ENCODE data around the gene DMRTB1. TPM values are rescaled to one million over a fixed set of nuclear protein-coding genes. Genes with fewer than 3 reads are reported as not detected.

DMRTB1 gene
- total RNA-seq, result not detected
- 0.02 TPM for polyA plus RNA-seq
- long read RNA-seq, donor 1, result 0 reads
- long read RNA-seq, donor 2, result 0 reads
- long read RNA-seq, donor 3, result 0 reads
- long read RNA-seq, donor 4, result 0 reads
- long read RNA-seq, donor 5, result 0 reads
- long read RNA-seq, donor 6, result 0 reads
- long read RNA-seq, donor 7, result 0 reads
- long read RNA-seq, donor 8, result 0 reads
- long read RNA-seq, donor 9, result 0 reads
- long read RNA-seq, donor 10, result 0 reads

DNA sequence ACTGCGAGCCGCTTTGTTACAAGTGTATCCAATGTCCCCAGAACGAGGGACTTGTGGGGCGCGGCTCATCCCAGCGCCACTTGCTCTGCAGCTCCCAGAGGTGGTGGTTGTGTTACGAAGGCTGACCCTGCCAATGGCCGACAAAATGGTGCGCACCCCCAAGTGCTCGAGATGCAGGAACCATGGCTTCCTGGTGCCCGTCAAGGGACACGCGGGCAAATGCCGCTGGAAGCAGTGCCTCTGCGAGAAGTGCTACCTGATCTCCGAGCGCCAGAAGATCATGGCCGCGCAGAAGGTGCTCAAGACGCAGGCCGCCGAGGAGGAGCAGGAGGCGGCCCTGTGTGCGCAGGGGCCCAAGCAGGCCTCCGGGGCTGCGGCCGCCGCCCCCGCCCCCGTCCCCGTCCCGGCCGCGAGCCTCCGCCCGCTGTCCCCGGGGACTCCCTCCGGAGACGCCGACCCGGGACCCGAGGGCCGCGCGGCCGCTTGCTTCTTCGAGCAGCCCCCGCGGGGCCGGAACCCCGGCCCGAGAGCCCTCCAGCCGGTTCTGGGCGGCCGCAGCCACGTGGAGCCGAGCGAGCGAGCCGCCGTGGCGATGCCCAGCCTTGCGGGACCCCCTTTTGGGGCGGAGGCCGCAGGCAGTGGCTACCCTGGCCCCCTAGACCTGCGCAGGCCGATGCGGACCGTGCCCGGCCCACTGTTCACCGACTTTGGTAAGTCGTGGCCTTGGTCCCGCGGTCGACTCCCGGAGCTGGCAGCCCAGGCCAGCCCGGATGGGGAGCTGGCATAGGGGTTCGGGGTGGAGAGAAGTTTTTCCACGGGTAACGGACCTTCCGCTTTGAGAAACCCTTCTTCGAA lies at the start of gene DMRTB1:
DMRTB1 (plus strand) TSS at position 79 of the 855 bp plus-strand sequence; CDS start at position 134, 55 bp downstream.
- DNase-seq (ENCODE audit: low read depth in 6 of 9, low spot score in 9 of 9), result no peak
- Histone ChIP-seq H3K27ac (ENCODE audit: low read depth in 1 of 2, low read length in 1 of 2) (no peak within 1 kb of the TSS), H3K36me3 (ENCODE audit: control insufficient read depth in 2 of 2, insufficient read depth in 2 of 2, low read length in 1 of 2) (no peaks in the 10 kb centered on the region), H3K4me3 (ENCODE audit: low read length in 2 of 2) (no peak within 1 kb of the TSS), H3K4me1 (ENCODE audit: control insufficient read depth in 2 of 2, insufficient read depth in 2 of 2, low read length in 2 of 2) (no peaks in the 10 kb centered on the region), H3K27me3 (ENCODE audit: control insufficient read depth in 2 of 2, insufficient read depth in 1 of 2, low read length in 1 of 2) (no peaks in the 10 kb centered on the region), H3K9me3 (ENCODE audit: control insufficient read depth in 2 of 2, insufficient read depth in 1 of 2, low read length in 1 of 2) (no peaks in the 10 kb centered on the region)
- WGBS, result 97% methylated on average over 82 of the region's 82 CpGs

DNA sequence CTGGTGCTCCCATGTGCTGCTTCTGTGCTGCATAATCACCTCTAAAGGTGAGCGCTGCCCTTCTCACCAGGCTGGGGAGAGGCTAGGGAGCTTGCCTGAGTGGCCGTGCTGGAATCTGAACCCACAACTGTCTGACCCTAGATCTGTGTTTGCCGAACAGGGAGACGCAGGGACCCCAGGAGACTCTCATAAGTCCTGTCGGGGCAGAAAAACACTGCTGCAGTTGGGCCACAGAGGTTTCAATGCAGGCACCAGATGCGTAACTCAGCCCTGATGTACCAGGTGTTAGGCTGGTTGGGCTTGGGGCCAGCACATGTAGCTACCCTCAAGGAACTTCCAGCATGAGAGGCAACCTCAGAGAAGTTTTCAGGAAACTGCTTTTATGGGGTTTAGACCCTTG lies 49.5 kb upstream of the DMRTB1 start:
- H3K4me1 ChIP-seq (ENCODE audit: control insufficient read depth in 2 of 2, insufficient read depth in 2 of 2, low read length in 2 of 2), result peaks cover 0 to 11% of the 10 kb centered on the region in 2 donors
- no peak for DNase-seq (ENCODE audit: low read depth in 6 of 9, low spot score in 9 of 9)
- no peak overlapping the region for H3K4me3 ChIP-seq (ENCODE audit: low read length in 2 of 2)
- no peaks in the 10 kb centered on the region for H3K9me3 ChIP-seq (ENCODE audit: control insufficient read depth in 2 of 2, insufficient read depth in 1 of 2, low read length in 1 of 2)
- H3K27me3 ChIP-seq (ENCODE audit: control insufficient read depth in 2 of 2, insufficient read depth in 1 of 2, low read length in 1 of 2), result no peaks in the 10 kb centered on the region
- no peaks in the 10 kb centered on the region for H3K36me3 ChIP-seq (ENCODE audit: control insufficient read depth in 2 of 2, insufficient read depth in 2 of 2, low read length in 1 of 2)
- H3K27ac ChIP-seq (ENCODE audit: low read depth in 1 of 2, low read length in 1 of 2), result no peak overlapping the region
- 93% methylated on average over 6 of the region's 6 CpGs for WGBS

DNA sequence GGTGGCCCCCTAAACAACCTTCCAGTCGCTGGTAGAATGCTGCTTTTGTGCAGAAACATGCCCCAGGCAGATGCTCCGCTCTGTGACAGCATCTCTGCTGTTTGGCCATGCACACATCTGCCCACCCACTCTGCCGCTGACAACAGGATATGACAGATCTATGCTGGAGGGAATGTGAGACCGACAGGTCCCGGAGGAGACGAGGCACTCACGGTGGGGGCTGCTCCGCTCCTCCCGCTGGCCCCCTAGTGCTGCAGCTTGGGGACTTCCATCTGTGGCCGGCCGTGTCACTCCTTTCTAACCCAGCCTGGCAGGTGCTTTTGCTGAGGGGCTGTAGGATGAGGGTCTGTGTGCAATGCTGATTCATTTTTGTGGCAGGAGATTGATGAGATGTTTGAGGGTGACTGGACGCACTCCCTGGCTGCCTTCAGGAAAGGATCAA lies 49.1 kb upstream of the DMRTB1 start:
- no peaks in the 10 kb centered on the region for H3K36me3 ChIP-seq (ENCODE audit: control insufficient read depth in 2 of 2, insufficient read depth in 2 of 2, low read length in 1 of 2)
- H3K4me1 ChIP-seq (ENCODE audit: control insufficient read depth in 2 of 2, insufficient read depth in 2 of 2, low read length in 2 of 2), result peaks cover 0 to 11% of the 10 kb centered on the region in 2 donors
- no peaks in the 10 kb centered on the region for H3K9me3 ChIP-seq (ENCODE audit: control insufficient read depth in 2 of 2, insufficient read depth in 1 of 2, low read length in 1 of 2)
- no peak overlapping the region for H3K27ac ChIP-seq (ENCODE audit: low read depth in 1 of 2, low read length in 1 of 2)
- 83% methylated on average over 12 of the region's 12 CpGs for WGBS
- H3K4me3 ChIP-seq (ENCODE audit: low read length in 2 of 2), result no peak overlapping the region
- DNase-seq (ENCODE audit: low read depth in 6 of 9, low spot score in 9 of 9), result no peak
- no peaks in the 10 kb centered on the region for H3K27me3 ChIP-seq (ENCODE audit: control insufficient read depth in 2 of 2, insufficient read depth in 1 of 2, low read length in 1 of 2)

DNA sequence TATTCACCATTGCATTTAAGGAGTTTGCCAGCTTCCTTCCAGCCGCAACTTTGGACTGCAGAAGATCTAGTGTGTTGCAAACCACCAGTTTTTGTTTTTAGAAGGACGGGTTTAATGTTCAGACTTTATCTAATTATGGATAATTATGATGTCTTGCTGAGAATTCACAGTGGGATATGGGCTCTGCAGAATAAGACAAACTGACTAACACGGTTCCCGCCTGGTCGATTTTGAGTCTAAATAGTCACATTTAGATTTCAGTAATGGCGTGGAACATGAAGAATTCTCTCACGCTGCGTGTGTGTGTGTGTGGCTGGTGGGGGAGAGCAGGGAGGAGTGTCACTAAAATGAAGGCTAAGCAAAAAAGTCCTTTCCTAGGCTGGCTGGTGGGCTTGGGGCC lies 48.5 kb upstream of the DMRTB1 start:
- no peak for DNase-seq (ENCODE audit: low read depth in 6 of 9, low spot score in 9 of 9)
- H3K27me3 ChIP-seq (ENCODE audit: control insufficient read depth in 2 of 2, insufficient read depth in 1 of 2, low read length in 1 of 2), result no peaks in the 10 kb centered on the region
- H3K9me3 ChIP-seq (ENCODE audit: control insufficient read depth in 2 of 2, insufficient read depth in 1 of 2, low read length in 1 of 2), result no peaks in the 10 kb centered on the region
- no peak overlapping the region for H3K27ac ChIP-seq (ENCODE audit: low read depth in 1 of 2, low read length in 1 of 2)
- peaks cover 0 to 11% of the 10 kb centered on the region in 2 donors for H3K4me1 ChIP-seq (ENCODE audit: control insufficient read depth in 2 of 2, insufficient read depth in 2 of 2, low read length in 2 of 2)
- WGBS, result 96% methylated on average over 8 of the region's 8 CpGs
- no peak overlapping the region for H3K4me3 ChIP-seq (ENCODE audit: low read length in 2 of 2)
- no peaks in the 10 kb centered on the region for H3K36me3 ChIP-seq (ENCODE audit: control insufficient read depth in 2 of 2, insufficient read depth in 2 of 2, low read length in 1 of 2)

DNA sequence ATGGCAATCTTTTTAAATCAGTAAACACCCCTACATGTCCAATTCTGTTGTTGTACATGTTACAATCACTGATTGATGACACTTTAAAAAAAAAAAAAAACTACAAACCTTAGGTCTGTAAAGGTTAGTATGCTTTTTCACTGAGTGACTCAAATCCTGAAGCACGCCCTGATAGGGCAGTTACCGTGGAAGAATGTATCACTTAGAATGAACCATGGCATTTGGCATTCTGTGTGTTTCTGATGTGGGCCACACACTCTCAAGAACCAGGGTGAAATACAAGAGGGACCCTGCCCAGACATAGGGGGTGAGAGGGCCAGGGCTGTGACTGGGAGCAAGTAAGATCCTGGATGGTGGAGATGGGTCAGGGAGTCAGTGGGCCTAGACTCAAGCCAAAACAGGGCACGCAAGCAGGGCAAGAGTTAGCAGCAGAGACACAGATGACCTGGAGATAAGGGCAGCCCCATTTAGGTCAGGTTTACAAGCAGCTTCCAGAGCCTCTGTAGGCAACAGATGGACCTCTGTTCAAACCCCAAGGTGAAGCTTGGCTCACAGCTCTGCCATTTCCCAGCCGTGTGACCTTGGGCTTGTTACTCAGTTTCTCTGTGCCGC lies 47.6 kb upstream of the DMRTB1 start:
- Histone ChIP-seq H3K36me3 (ENCODE audit: control insufficient read depth in 2 of 2, insufficient read depth in 2 of 2, low read length in 1 of 2) (no peaks in the 10 kb centered on the region), H3K9me3 (ENCODE audit: control insufficient read depth in 2 of 2, insufficient read depth in 1 of 2, low read length in 1 of 2) (no peaks in the 10 kb centered on the region), H3K4me1 (ENCODE audit: control insufficient read depth in 2 of 2, insufficient read depth in 2 of 2, low read length in 2 of 2) (peaks cover 0 to 11% of the 10 kb centered on the region in 2 donors), H3K27ac (ENCODE audit: low read depth in 1 of 2, low read length in 1 of 2) (no peak overlapping the region), H3K27me3 (ENCODE audit: control insufficient read depth in 2 of 2, insufficient read depth in 1 of 2, low read length in 1 of 2) (no peaks in the 10 kb centered on the region), H3K4me3 (ENCODE audit: low read length in 2 of 2) (no peak overlapping the region)
- no peak for DNase-seq (ENCODE audit: low read depth in 6 of 9, low spot score in 9 of 9)
- 95% methylated on average over 5 of the region's 5 CpGs for WGBS

DNA sequence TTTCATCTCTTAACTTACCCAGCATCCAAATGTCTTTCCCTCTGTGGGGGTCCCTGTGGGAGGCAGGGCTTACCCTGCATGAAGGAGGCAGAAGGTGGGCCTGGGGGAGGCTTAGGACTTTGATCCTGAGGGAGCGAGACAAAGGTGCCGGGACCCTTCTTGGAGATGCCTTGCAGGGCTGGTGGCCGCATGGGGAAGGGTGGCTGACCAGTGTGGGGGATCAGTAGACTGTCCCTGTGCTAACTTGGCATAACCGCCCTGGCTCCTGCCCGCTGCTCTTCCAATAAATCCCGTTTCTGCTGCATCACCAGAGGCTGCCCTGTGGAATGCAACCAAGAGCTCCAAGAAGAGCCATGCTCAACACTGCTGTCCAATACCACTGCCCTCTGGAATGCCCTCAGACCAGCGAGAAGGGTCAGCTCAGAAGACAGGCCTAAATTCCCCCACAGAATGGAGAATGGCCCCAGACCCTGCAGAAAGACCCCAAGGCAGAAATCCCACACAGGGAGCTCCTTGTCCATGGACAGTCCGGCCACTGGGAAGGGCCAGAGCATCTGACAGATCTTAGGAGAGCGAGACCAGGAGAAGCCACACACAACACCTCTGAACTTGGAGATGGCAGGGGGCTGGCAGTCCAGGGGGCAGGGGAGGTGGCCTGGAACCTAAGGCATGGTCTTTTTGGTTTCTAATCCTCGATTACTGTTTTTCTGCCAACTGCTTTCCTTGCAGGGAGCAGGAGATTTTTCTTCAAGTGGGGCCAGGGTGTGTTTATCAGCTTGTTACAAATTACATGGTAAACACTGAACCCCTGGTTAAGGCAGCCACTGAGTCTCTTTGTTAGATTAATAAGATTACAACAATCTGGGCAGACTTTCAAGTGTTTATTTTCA lies 46.7 kb upstream of the DMRTB1 start:
- peaks cover 0 to 4% of the 10 kb centered on the region in 2 donors for H3K27me3 ChIP-seq (ENCODE audit: control insufficient read depth in 2 of 2, insufficient read depth in 1 of 2, low read length in 1 of 2)
- H3K9me3 ChIP-seq (ENCODE audit: control insufficient read depth in 2 of 2, insufficient read depth in 1 of 2, low read length in 1 of 2), result no peaks in the 10 kb centered on the region
- DNase-seq (ENCODE audit: low read depth in 6 of 9, low spot score in 9 of 9), result no peak
- WGBS, result 97% methylated on average over 10 of the region's 10 CpGs
- H3K4me1 ChIP-seq (ENCODE audit: control insufficient read depth in 2 of 2, insufficient read depth in 2 of 2, low read length in 2 of 2), result peaks cover 0 to 11% of the 10 kb centered on the region in 2 donors
- H3K27ac ChIP-seq (ENCODE audit: low read depth in 1 of 2, low read length in 1 of 2), result peak overlapping the region in 1 of 2 donors; percentile 81
- no peaks in the 10 kb centered on the region for H3K36me3 ChIP-seq (ENCODE audit: control insufficient read depth in 2 of 2, insufficient read depth in 2 of 2, low read length in 1 of 2)
- no peak overlapping the region for H3K4me3 ChIP-seq (ENCODE audit: low read length in 2 of 2)

DNA sequence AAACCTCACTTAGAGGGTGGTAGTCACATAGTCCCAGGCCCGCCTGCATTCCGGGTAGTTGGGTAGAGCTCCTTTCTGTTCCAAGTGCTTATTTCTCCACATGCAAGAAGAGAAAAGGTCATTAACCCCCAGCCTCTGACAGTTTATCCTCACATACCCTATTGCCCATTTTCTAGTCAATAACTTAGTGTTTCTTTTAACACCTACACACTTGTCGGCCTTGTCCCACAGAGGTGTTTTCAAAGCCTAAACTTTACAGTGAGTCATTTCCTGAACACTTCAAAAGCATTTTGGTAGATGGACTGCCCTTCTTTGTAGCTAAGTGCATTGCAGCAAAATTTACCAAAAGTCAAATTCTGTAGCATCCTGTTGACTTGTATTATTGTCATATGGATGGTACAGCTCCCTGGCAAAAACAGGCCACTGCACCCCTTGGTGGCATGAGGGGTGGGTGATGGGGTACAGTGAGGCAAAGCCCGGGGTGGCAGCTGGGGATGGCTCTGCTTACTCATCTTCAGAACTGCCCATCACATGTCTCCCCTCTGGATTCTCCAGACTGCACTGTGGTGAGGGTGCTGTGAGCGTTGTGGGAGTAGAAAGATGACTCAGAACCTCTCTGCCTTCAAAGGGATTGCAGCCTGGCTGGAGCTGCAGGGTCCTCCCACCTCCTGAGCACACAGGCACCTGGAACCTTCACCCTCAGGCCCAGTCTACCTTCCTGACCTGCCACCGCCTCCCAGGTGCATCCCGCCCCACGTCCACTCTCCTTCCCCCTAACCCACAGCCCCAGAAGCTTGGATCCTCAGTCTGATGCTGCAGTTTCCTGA lies 45.8 kb upstream of the DMRTB1 start:
- Histone ChIP-seq H3K9me3 (ENCODE audit: control insufficient read depth in 2 of 2, insufficient read depth in 1 of 2, low read length in 1 of 2) (no peaks in the 10 kb centered on the region), H3K27ac (ENCODE audit: low read depth in 1 of 2, low read length in 1 of 2) (peak overlapping the region; percentile 7 to 81), H3K4me1 (ENCODE audit: control insufficient read depth in 2 of 2, insufficient read depth in 2 of 2, low read length in 2 of 2) (peaks cover 0 to 11% of the 10 kb centered on the region in 2 donors), H3K4me3 (ENCODE audit: low read length in 2 of 2) (no peak overlapping the region), H3K27me3 (ENCODE audit: control insufficient read depth in 2 of 2, insufficient read depth in 1 of 2, low read length in 1 of 2) (peaks cover 0 to 4% of the 10 kb centered on the region in 2 donors), H3K36me3 (ENCODE audit: control insufficient read depth in 2 of 2, insufficient read depth in 2 of 2, low read length in 1 of 2) (no peaks in the 10 kb centered on the region)
- 76% methylated on average over 8 of the region's 8 CpGs for WGBS
- peak in 1 of 9 donors; percentile 51 for DNase-seq (ENCODE audit: low read depth in 6 of 9, low spot score in 9 of 9)

DNA sequence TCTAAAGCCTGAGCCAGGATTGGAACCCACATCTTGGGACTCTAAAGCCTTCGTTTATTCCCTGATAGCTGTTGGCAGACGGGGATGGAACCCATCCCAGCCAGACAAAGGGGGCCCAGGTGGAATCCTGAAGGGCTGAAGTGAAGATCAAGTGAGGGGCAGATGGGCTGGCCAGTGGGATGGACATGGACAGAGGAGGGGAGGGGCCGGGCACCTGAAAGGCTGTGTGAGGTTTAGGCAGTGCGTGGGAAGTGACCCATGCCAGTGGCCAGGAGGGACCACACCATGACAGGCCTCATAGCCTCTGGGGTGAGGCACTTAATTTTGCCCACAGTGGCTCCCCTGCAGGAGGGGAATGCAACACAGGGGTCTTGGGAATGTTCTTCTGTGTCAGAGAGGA lies 44.6 kb upstream of the DMRTB1 start:
- peaks cover 0 to 11% of the 10 kb centered on the region in 2 donors for H3K4me1 ChIP-seq (ENCODE audit: control insufficient read depth in 2 of 2, insufficient read depth in 2 of 2, low read length in 2 of 2)
- H3K27me3 ChIP-seq (ENCODE audit: control insufficient read depth in 2 of 2, insufficient read depth in 1 of 2, low read length in 1 of 2), result peaks cover 0 to 4% of the 10 kb centered on the region in 2 donors
- H3K27ac ChIP-seq (ENCODE audit: low read depth in 1 of 2, low read length in 1 of 2), result no peak overlapping the region
- no peaks in the 10 kb centered on the region for H3K9me3 ChIP-seq (ENCODE audit: control insufficient read depth in 2 of 2, insufficient read depth in 1 of 2, low read length in 1 of 2)
- DNase-seq (ENCODE audit: low read depth in 6 of 9, low spot score in 9 of 9), result no peak
- no peak overlapping the region for H3K4me3 ChIP-seq (ENCODE audit: low read length in 2 of 2)
- 96% methylated on average over 4 of the region's 4 CpGs for WGBS
- no peaks in the 10 kb centered on the region for H3K36me3 ChIP-seq (ENCODE audit: control insufficient read depth in 2 of 2, insufficient read depth in 2 of 2, low read length in 1 of 2)

Data from thymus (tissue), 14 donors.